Stimulated activated CD4-positive, alpha-beta T cell treated with anti-CD3 and anti-CD28 coated beads, Interleukin-12 subunit alpha, Interleukin-12 subunit beta, amount 100 ng/mL, for 48 hours (primary cell): ENCODE data around the gene PRIMPOL.
"Not testable (repeated sequence)": the region's sequence is repeated elsewhere in the genome, so short reads cannot be mapped to it uniquely, and the experiment has no call there.

Experiments
- DNase-seq, 3 donors: peaks; one replicate each; pipeline ENCODE4 v3.0.0-alpha.2; 2020; ENCODE audit warnings: low read depth in 2 of 3, low spot score in 1 of 3

PRIMPOL gene, protein sequence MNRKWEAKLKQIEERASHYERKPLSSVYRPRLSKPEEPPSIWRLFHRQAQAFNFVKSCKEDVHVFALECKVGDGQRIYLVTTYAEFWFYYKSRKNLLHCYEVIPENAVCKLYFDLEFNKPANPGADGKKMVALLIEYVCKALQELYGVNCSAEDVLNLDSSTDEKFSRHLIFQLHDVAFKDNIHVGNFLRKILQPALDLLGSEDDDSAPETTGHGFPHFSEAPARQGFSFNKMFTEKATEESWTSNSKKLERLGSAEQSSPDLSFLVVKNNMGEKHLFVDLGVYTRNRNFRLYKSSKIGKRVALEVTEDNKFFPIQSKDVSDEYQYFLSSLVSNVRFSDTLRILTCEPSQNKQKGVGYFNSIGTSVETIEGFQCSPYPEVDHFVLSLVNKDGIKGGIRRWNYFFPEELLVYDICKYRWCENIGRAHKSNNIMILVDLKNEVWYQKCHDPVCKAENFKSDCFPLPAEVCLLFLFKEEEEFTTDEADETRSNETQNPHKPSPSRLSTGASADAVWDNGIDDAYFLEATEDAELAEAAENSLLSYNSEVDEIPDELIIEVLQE

DNA sequence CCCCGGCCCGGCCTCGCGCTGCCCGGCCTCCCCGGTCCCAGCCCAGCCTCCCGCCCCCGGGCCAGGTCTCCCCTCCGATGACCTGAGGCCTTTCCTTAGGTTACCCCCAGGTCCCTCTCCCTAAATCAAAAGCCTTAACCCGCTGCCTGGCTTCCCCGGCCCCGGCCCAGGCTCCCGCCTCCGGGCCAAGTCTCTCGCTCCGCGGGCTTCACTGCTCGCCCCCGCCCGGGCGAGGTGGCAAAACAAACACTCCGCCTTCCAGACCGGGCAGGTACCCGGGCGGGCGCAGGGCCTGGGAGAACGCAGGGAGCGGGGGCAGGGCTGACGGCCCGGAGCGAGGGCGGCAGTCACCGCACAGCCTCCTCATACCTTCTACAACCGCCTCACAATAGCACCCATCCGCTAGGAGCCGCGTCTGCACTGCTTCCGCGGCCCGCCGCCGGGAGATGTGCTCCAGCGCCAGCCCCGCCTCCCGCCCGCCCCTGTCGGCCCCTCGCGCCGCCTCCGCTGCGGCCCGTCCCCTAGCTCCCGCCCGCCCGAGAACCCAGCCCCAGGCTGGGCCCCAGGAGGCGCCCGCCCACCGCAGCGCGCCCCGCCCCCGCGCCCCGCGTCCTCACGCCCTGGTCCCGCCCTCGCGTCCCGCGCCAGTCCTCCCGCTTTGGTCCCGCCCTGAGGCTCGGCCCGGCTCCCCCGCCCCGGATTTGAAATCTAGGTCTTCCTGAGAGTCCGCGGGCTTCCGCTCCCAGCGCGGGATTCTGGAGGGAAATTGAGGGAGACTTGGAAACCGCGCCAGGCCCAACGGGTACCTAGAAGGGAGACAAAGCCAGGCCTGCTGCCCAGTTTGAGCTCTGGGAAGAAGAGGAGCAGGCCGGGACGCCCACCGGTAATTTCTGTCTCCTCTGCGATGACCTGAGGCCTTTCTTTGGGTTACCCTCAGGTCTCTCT is at the start of gene PRIMPOL, which contains the start of gene CASP3:
Gene PRIMPOL (plus strand): TSS at position 713 of the 945 bp plus-strand sequence. CDS start 7,403 bp downstream, outside the sequence.
Gene CASP3 (minus strand): TSS at position 422 of the 945 bp plus-strand sequence. CDS start 10,994 bp downstream, outside the sequence.
- peak; percentile 93 to 97 (median 96) for DNase-seq

DNA sequence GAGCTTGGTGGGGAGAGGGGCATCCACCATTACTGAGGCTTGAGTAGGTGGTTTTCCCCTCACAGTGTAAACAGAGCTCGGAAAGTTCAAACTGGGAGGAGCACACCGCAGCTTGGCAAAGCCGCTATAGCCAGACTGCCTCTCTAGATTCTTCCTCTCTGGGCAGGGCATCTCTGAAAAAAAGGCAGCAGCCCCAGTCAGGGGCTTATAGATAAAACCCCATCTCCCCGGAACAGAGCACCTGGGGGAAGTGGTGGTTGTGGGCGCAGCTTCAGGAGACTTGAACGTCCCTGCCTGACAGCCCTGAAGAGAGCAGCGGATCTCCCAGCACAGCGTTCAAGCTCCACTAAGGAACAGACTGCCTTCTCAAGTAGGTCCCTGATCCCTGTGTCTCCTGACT is 48.6 kb upstream of the PRIMPOL start:
- DNase-seq, result not testable (repeated sequence)

DNA sequence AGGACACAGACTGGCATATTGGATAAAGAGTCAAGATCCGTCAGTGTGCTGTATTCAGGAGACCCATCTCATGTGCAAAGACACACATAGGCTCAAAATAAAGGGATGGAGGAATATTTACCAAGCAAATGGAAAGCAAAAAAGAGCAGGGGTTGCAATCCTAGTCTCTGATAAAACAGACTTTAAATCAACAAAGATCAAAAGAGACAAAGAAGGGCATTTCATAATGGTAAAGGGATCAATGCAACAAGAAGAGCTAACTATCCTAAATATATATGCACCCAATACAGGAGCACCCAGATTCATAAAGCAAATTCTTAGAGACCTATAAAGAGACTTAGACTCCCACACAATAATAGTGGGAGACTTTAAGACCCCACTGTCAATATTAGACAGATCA is 46.7 kb upstream of the PRIMPOL start:
- not testable (repeated sequence) for DNase-seq

DNA sequence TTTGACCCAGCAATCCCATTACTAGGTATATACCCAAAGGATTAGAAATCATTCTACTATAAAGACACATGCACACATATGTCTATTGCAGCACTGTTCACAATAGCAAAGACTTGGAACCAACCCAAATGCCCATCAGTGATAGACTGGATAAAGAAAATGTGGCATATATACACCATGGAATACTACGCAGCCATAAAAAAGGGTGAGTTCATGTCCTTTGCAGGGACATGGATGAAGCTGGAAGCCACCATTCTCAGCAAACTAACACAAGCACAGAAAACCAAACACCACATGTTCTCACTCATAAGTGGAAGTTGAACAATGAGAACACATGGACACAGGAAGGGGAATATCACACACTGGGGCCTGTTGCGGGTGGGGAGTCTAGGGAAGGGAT is 42.1 kb upstream of the PRIMPOL start:
- DNase-seq, result not testable (repeated sequence)

DNA sequence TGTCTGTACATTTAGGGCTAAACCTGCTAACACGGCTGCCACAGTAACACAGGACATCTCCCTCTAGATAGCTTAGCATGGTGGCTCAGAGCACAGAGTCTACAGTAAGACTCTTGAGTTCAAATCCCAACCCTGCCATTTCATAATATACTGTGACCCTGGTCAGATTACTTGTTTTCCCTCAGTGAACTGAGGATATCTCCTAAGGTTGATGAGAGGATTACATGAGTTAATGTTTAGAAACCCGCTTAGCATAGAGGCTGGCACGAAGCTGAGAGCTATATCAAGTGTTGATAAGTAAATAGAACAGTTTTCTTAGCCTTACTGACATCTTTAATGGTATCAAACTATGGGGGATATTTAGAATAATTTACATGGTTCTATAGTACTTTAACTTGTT is 37.5 kb upstream of the PRIMPOL start:
- no peak for DNase-seq

DNA sequence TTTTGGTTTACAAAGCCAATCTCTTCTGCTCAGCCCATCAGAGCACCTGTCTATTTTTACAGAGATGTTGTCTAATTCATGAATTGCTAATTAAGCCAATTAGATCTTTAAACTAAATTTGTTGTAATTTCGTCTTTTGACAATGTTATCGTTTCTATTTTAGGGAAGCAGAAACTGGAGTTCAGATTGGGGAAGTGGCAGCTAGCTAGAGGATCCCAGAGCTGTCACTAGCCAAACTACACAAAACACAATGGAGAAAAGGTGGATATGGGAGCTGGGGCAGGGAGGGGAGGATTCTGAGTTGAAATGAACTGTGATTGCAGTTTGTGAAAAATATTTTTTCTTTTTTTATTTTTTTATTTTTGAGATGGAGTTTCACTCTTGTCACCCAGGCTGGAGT is 36.1 kb upstream of the PRIMPOL start:
- no peak for DNase-seq

DNA sequence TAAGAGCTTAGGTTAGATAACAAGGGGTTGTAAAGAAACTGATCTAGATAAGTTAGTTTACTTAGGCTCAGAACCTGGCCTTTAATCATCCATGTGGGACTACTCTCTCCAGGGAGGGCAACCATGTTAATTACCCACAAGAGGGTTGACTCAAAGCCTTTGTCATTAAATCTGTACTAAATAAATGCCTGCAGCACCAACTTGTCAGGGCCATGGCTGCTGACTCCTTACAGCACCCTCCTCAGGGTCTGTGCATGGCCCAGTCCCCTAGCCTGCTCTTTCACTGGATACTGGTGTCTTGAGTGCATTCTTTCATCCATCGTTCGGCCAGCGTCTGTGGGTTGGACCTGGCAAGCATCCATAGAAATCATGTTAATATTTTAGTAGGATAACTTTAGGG is 35.0 kb upstream of the PRIMPOL start:
- DNase-seq, result no peak

DNA sequence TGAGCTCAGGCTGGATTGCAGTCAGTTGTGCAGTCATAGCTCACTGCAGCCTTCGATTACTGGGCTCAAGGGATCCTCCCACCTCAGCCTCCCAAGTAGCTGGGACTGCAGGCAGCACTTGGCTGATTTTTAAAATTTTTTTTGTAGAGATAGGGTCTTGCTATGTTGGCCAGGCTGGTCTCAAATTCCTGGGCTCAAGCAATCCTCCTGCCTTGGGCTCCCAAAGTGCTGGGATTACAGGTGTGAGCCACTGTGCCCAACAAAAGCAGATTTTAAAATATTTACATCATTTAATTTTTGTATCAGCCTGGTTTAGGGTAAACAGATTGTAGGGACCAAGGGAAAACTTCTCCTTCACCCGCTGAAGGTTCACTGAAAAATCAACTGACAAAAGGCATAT is 33.4 kb upstream of the PRIMPOL start:
- DNase-seq, result not testable (repeated sequence)

DNA sequence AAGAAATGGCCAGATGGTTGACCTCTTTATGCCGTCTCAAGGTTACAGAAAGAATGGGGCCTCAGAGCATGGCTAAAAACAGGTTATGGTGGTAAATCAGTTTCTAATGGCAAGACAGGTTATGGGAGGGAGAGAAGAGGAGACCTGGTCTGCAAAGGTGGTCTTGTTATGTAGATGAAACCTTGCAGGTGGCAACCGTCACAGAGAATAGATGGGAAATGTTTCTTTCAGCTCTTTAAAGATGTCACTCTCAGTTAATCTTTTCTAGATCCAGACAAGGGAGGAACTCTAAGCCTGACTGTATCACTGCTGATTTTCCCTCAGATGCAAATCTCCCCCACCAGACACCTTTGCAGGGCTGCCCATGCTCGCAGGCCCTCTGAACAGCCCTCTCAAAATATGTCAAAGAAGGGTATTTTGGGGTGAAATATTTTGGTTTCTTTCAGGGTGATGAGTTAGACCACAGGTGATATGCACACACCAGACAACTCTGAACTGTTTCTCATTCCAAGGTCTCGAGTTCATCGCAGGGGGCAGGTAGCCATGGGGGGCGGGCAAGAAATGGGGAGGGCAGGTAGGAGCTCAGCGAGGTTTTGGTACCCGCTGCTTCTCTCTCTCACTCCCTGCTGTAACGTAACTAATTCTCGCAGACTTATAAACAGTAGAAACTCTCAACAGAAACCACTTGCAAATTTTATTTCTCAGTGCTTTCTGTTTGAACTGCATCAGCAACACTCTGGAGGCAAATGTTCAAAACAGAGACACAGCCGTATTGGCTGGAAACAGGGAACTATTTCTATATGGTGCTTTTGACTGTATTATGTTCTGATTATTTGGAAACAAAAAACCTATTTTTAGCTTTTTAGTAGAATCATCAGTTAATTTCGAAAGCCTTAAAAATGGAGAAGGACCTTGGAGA is 32.6 kb upstream of the PRIMPOL start:
- no peak for DNase-seq

DNA sequence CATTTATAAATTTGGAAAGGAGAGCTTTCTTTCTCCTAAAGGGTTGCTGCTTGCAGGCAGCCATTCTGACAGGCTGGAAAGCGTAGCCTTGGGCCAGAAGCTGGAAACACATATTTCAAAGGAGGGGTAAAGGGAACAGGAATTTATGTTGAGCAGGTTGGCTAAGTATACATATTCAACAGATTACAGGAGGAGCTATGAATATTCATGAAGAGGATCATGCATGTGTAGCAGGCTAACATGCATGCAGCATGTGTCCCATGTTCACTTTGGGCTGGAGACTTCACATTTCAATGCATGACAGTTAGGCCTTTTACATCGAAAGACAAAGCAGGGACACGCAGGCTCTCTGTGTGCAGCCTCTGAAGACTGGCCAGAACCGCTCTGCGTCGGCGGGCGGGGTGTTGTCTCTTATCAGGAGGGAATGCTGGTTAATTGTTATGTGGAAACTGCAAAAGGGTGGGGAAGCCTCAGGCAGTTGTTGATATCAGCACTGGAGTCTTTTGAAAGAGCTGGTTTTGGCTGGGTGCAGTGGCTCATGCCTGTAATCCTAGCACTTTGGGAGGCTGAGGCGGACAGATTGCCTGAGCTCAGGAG is 31.8 kb upstream of the PRIMPOL start:
- DNase-seq, result no peak

DNA sequence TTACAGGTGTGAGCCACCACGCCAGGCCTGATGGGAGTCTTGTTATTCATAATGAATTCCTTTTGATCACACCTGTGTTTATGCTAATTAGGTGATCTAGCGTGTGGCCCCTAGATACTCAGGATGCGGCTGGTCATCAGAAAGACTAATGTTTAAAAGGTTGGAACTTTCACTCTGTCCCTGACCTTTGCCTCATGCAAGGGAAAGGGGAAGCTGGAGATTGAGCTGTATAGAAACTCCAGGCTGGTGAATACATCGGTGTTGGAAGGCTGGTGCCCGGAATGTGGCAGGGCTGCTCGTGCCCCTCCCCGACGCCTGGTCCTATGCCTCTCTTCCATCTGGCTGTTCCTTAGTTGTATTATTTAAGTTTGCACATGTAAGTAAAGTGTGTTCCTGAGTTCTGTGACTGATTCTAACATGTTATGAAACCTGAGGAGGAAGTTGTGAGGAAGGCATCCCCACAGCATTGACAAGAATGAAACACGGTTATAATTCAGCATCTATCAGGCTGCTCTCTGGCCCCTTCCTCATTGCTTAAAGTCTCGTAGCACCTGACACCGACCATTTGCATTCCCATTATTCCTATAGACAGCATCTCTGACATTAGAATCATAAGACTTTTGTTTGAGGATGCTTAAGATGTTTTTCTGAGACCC is 29.2 kb upstream of the PRIMPOL start:
- DNase-seq, result no peak

DNA sequence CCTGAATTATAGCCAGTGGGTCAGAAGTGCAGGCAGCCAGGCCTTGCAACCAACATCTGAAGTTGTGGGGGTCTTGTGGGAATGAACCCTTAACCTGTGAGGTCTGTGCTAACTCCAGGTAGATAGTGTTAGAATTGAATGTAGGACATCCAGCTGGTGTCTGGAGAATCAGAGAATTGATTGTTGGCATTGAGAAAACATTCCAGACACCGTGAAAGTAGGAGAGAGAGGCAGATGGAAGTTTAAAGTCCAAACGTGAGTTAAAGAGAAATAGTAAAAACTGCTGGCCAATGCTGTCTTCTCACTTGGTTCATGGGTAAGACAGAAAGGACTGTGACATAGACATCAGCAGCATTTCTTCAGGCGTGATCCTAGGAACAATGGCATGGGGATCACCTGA is 28.0 kb upstream of the PRIMPOL start:
- no peak for DNase-seq

DNA sequence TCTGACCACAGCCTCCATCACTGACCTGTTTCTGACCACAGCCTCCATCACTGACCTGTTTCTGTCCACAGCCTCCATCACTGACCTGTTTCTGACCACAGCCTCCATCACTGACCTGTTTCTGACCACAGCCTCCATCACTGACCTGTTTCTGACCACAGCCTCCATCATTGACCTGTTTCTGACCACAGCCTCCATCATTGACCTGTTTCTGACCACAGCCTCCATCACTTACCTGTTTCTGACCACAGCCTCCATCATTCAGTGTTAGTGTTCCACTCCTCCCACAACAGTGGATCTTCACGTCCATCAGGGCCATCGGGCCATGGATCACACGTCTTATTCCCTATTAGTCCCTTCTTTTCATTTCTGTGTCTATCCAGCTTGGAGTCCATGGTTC is 25.0 kb upstream of the PRIMPOL start:
- not testable (repeated sequence) for DNase-seq

DNA sequence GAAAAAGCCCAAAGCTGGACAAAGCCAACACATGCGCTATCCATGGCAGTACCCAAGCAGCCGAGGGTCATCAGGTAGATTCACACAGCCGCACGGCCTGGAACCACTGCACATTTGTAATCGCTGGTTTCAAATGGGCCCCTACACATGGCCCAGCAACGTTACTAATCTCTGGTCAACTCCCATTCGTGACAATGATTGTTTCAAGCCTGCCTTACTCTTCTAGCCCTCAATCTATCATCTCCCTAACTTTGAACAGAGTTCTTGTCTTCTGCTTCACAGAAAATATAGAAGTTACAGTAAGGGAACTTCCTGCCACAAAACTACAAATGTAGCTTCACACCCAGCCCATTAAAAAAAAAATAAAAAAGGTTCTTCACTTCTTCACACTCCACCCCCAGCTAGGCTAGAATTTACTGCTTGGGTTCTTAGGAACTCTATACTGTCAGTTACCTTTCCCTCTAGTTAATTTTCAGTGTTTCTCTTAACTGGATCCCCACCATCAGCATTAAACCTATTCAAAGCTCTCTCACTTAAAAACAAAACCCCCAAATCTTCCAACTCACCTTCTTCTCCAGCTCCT is 24.5 kb upstream of the PRIMPOL start:
- no peak for DNase-seq

DNA sequence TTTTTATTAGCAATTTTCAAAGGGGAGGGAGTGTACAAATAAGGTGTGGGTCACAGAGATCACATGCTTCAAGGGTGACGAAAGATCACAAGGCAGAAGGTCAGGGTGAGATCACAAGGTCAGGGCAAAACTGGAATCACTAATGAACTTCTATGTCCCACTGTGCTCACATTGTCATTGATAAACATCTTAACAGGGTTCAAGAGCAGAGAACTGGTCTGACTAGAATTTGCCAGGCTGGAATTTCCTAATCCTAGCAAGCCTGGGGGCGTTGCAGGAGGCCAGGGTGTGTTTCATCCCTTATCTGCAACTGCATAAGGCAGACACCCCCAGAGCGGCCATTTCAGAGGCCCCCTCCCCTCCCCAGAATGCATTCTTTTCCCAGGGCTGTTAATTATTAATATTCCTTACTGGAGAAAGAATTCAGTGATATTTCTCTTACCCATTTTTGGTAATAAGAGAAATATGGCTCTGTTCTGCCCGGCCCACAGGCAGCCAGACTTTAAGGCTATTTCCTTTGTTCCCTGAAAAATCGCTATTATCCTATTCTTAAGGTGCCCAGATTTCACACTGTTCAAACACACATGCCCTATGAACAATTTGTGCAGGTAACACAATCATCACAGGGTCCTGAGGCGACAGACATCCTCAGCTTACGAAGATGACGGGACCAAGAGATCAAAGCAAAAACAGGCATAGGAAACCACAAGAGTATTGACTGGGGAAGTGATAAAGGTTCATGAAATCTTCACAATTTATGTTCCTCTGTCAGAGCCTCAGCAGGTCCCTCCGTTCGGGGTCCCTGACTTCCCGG is 23.5 kb upstream of the PRIMPOL start:
- not testable (repeated sequence) for DNase-seq

DNA sequence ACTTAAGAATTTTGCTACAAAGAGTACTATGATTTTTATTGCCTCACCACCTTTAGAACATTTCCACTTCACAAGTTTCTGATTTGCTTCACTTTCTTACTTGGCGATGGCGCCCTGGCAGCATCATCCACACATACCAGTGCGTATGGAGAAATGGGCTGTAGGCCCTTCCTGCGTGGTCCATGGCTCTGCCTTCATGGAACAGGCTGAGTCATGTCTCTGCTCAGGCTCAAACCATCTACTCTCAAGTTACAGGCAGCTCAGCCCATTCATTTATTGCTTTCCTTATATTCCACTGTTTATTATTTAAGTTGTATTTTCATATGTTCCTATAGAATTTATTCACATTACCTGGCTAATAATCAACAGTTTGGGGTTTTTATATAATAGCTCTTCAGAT is 21.4 kb upstream of the PRIMPOL start:
- DNase-seq, result no peak

DNA sequence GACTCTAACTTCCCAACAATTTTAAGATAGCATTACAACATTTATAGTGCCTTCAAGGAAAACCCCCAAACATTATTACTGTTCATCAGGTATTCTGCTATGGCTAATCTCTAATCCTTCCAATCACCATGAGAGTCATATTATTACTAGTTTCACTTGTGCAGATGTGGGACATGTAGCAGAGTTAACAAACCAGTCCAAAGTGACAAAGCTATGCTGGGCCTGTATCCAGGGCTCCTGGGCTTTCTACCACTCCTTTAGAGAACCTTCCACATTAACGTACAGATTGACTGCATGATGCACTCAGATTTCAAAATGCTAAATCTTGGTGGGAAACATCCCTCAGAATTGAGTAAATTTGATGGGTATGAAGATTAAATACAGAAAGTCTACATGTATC is 16.7 kb upstream of the PRIMPOL start:
- DNase-seq, result no peak

DNA sequence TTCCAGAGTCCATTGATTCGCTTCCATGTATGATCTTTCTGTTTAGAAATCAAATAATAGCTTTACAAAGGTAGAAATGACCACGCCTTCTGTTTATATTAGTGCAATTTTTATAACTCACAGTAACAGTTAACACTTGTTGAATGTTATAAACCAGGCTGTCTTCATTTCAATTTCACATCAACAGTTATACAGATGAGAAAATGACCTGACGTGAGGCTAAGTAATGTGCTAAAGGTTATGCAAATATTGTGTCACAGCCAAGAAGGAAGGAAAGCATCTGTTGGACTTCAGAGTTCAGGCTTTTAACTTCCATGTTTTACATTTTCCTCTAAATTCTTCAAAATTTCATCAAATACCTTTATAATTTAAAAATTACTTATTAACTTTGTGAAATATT is 14.2 kb upstream of the PRIMPOL start:
- DNase-seq, result no peak
